ENCODE data around the gene PRDM8.
"Not testable (repeated sequence)": the region's sequence is repeated elsewhere in the genome, so short reads cannot be mapped to it uniquely, and the experiment has no call there.

PRDM8 gene

GRCh38 chr4:80172203-80172602 lies 25.1 kb upstream of the PRDM8 start:
- Histone ChIP-seq H3F3A (ENCODE audit: control insufficient read depth, insufficient read depth) (no peaks in the 10 kb centered on the region), H3K9me2 (replicated peaks; ENCODE audit: control insufficient read depth, low read length) (no peaks in the 10 kb centered on the region), H3K4me3 (ENCODE audit: low read length) (no peak overlapping the region), H3K36me3 (ENCODE audit: control insufficient read depth, low read length) (no peaks in the 10 kb centered on the region), H3K27ac (ENCODE audit: low read depth, low read length) (no peak overlapping the region), H3K4me1 (ENCODE audit: control insufficient read depth, low read length) (no peaks in the 10 kb centered on the region), H3K79me2 (ENCODE audit: control insufficient read depth, low read length) (no peaks in the 10 kb centered on the region), H4K20me1 (ENCODE audit: control insufficient read depth, insufficient read depth, low read depth, low read length) (no peaks in the 10 kb centered on the region), H3K27me3 (ENCODE audit: control insufficient read depth, low read length) (no peaks in the 10 kb centered on the region; the same call in 1 of the 2 replicates), H3K9me3 (ENCODE audit: control insufficient read depth, insufficient read depth, low read length) (no peaks in the 10 kb centered on the region), H3K4me2 (ENCODE audit: low read length) (no peak overlapping the region)
- TF ChIP-seq EZH2phosphoT487 (IDR thresholded peaks at IDR 0.05; ENCODE audit: borderline replicate concordance, low read length) (no peak), CTCF (IDR thresholded peaks at IDR 0.05; ENCODE audit: low read depth, low read length, poor library complexity, severe bottlenecking) (no peak)

DNA sequence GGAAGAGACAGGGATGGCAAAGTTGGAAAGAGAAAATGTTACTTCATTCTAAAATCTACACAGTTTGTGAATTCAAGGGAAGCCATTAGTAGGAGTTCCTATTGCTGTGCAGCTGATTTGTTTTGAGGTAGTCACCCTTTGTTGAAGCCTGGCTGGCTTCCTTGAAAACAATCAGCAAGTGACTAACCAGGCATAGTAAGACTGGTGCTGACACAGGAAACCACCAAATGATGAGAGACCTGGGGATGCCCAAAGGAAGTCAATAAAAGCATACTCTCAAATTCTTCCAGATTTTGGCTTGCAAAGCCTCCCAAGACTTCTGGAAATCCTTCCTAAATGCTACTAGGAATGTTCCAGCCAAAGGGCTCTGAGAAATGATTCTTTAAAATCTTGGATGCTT lies 23.9 kb upstream of the PRDM8 start:
- no peaks in the 10 kb centered on the region for H3K9me2 ChIP-seq (replicated peaks; ENCODE audit: control insufficient read depth, low read length)
- H3K9me3 ChIP-seq (ENCODE audit: control insufficient read depth, insufficient read depth, low read length): no peaks in the 10 kb centered on the region
- H3K27ac ChIP-seq (ENCODE audit: low read depth, low read length): no peak overlapping the region
- H3K4me3 ChIP-seq (ENCODE audit: low read length): no peak overlapping the region
- no peaks in the 10 kb centered on the region for H3K36me3 ChIP-seq (ENCODE audit: control insufficient read depth, low read length)
- H4K20me1 ChIP-seq (ENCODE audit: control insufficient read depth, insufficient read depth, low read depth, low read length): no peaks in the 10 kb centered on the region
- TF ChIP-seq EZH2phosphoT487 (IDR thresholded peaks at IDR 0.05; ENCODE audit: borderline replicate concordance, low read length) (no peak), CTCF (IDR thresholded peaks at IDR 0.05; ENCODE audit: low read depth, low read length, poor library complexity, severe bottlenecking) (no peak)
- H3K4me1 ChIP-seq (ENCODE audit: control insufficient read depth, low read length): no peaks in the 10 kb centered on the region
- no peak overlapping the region for H3K4me2 ChIP-seq (ENCODE audit: low read length)
- H3K27me3 ChIP-seq (ENCODE audit: control insufficient read depth, low read length): no peaks in the 10 kb centered on the region; the same call in 1 of the 2 replicates
- H3F3A ChIP-seq (ENCODE audit: control insufficient read depth, insufficient read depth): no peaks in the 10 kb centered on the region
- no peaks in the 10 kb centered on the region for H3K79me2 ChIP-seq (ENCODE audit: control insufficient read depth, low read length)

- H3K27me3 ChIP-seq (ENCODE audit: control insufficient read depth, low read length): no peaks in the 10 kb centered on the region; the same call in 1 of the 2 replicates
- H3K9me3 ChIP-seq (ENCODE audit: control insufficient read depth, insufficient read depth, low read length): no peaks in the 10 kb centered on the region; the same call in 1 of the 2 replicates
- H3F3A ChIP-seq (ENCODE audit: control insufficient read depth, insufficient read depth): no peaks in the 10 kb centered on the region
- no peak overlapping the region for H3K4me3 ChIP-seq (ENCODE audit: low read length)
- H3K27ac ChIP-seq (ENCODE audit: low read depth, low read length): no peak overlapping the region
- no peaks in the 10 kb centered on the region for H3K79me2 ChIP-seq (ENCODE audit: control insufficient read depth, low read length)
- H3K4me2 ChIP-seq (ENCODE audit: low read length): no peak overlapping the region
- no peaks in the 10 kb centered on the region for H3K36me3 ChIP-seq (ENCODE audit: control insufficient read depth, low read length)
- H4K20me1 ChIP-seq (ENCODE audit: control insufficient read depth, insufficient read depth, low read depth, low read length): no peaks in the 10 kb centered on the region
- H3K9me2 ChIP-seq (replicated peaks; ENCODE audit: control insufficient read depth, low read length): no peaks in the 10 kb centered on the region
- TF ChIP-seq CTCF (IDR thresholded peaks at IDR 0.05; ENCODE audit: low read depth, low read length, poor library complexity, severe bottlenecking) (no peak), EZH2phosphoT487 (IDR thresholded peaks at IDR 0.05; ENCODE audit: borderline replicate concordance, low read length) (no peak)
- H3K4me1 ChIP-seq (ENCODE audit: control insufficient read depth, low read length): no peaks in the 10 kb centered on the region
Observed at GRCh38 chr4:80173841-80174240, 23.5 kb upstream of the PRDM8 start.

GRCh38 chr4:80177793-80178192 lies 19.5 kb upstream of the PRDM8 start:
- H3K4me1 ChIP-seq (ENCODE audit: control insufficient read depth, low read length); H3K36me3 ChIP-seq (ENCODE audit: control insufficient read depth, low read length); H3K4me3 ChIP-seq (ENCODE audit: low read length); H4K20me1 ChIP-seq (ENCODE audit: control insufficient read depth, insufficient read depth, low read depth, low read length); H3K9me2 ChIP-seq (replicated peaks; ENCODE audit: control insufficient read depth, low read length); H3K4me2 ChIP-seq (ENCODE audit: low read length); H3K27ac ChIP-seq (ENCODE audit: low read depth, low read length); H3K9me3 ChIP-seq (ENCODE audit: control insufficient read depth, insufficient read depth, low read length); H3F3A ChIP-seq (ENCODE audit: control insufficient read depth, insufficient read depth); H3K27me3 ChIP-seq (ENCODE audit: control insufficient read depth, low read length); H3K79me2 ChIP-seq (ENCODE audit: control insufficient read depth, low read length): not testable (repeated sequence)

Data from DOHH2 (cell line).